Right renal pelvis (tissue), 4 donors: Measurements from ENCODE around the gene STC2. TPM values are rescaled to one million over a fixed set of nuclear protein-coding genes. Genes with fewer than 3 reads are reported as not detected.
"Not testable (repeated sequence)": the region's sequence is repeated elsewhere in the genome, so short reads cannot be mapped to it uniquely, and the experiment has no call there.

Source experiments
- DNase-seq, 4 donors: peaks; one replicate each; pipeline ENCODE4 v3.0.0-alpha.2; 2013; ENCODE audit warnings: low read depth in 4 of 4, low spot score in 3 of 4, missing footprints in 1 of 4
- polyA plus RNA-seq, 4 donors: library from polyadenylated mRNA; unstranded; fragments of 120-200 nt; gene quantifications; one replicate each; pipeline ENCODE4 v1.2.1, GENCODE V29; 2013; ENCODE audit not compliant: insufficient read length in 4 of 4

Gene STC2
- polyA plus RNA-seq, 4 donors = 1.4 to 2.3 (median 1.9) TPM

- DNase-seq = no peak
These were observed 29.8 kb downstream of the STC2 start for GRCh38 chr5:173298213-173298926.

- no peak for DNase-seq
These were observed 30.4 kb downstream of the STC2 start for GRCh38 chr5:173297813-173298212.

- no peak for DNase-seq
These were observed 31.2 kb downstream of the STC2 start for GRCh38 chr5:173296737-173297676.

- no peak for DNase-seq
These were observed 32.4 kb downstream of the STC2 start for GRCh38 chr5:173295796-173296195.

- no peak for DNase-seq
These were observed 33.4 kb downstream of the STC2 start for GRCh38 chr5:173294673-173295320.

- peak in 3 of 4 donors; percentile 64 to 72 (median 71) for DNase-seq
These were observed 34.2 kb downstream of the STC2 start for GRCh38 chr5:173293817-173294672.

- no peak for DNase-seq
These were observed 36.2 kb downstream of the STC2 start for GRCh38 chr5:173291722-173292658.

- no peak for DNase-seq
These were observed 37.6 kb downstream of the STC2 start for GRCh38 chr5:173290477-173291131.

GRCh38 chr5:173289372-173289771 is 38.8 kb downstream of the STC2 start:
- DNase-seq = no peak

GRCh38 chr5:173288632-173289031 is 39.6 kb downstream of the STC2 start:
- no peak for DNase-seq

GRCh38 chr5:173287086-173287485 is 41.1 kb downstream of the STC2 start:
- no peak for DNase-seq

GRCh38 chr5:173284343-173284958 is 43.8 kb downstream of the STC2 start:
- DNase-seq = not testable (repeated sequence)

GRCh38 chr5:173283318-173284288 is 44.6 kb downstream of the STC2 start:
- peak in 2 of 4 donors; percentile 47 to 53 for DNase-seq

- DNase-seq = no peak
These were observed 45.3 kb downstream of the STC2 start for GRCh38 chr5:173282916-173283315.

- DNase-seq = no peak
These were observed 46.3 kb downstream of the STC2 start for GRCh38 chr5:173281910-173282309.

- no peak for DNase-seq
These were observed 49.0 kb downstream of the STC2 start for GRCh38 chr5:173279166-173279565.

- DNase-seq = no peak
These were observed 49.6 kb downstream of the STC2 start for GRCh38 chr5:173278641-173279040.
